Ishikawa (cell line): ENCODE data around the gene SLC44A4.

Experiments
- CEBPB ChIP-seq: IDR thresholded peaks from 2 replicates; pipeline ENCODE4 v1.6.1; 2012
- CREB1 ChIP-seq: IDR thresholded peaks from 2 replicates; pipeline ENCODE4 v1.6.1; 2012; ENCODE audit warnings: low read depth
- EGR1 ChIP-seq: IDR thresholded peaks from 2 replicates; pipeline ENCODE4 v1.6.1; 2012
- EP300 ChIP-seq: IDR thresholded peaks from 2 replicates; pipeline ENCODE4 v1.6.1; 2012; ENCODE audit warnings: borderline replicate concordance
- FOXM1 ChIP-seq: IDR thresholded peaks from 2 replicates; pipeline ENCODE4 v1.6.1; 2012; ENCODE audit warnings: low read depth, borderline replicate concordance
- MAX ChIP-seq: IDR thresholded peaks from 2 replicates; pipeline ENCODE4 v1.6.1; 2012
- NFIC ChIP-seq: IDR thresholded peaks from 2 replicates; pipeline ENCODE4 v1.6.1; 2012
- RAD21 ChIP-seq: IDR thresholded peaks from 2 replicates; pipeline ENCODE4 v1.6.1; 2012; ENCODE audit warnings: low read depth
- REST ChIP-seq: IDR thresholded peaks from 2 replicates; pipeline ENCODE4 v1.6.1; 2012; ENCODE audit warnings: low read depth, mild to moderate bottlenecking
- TAF1 ChIP-seq: IDR thresholded peaks from 2 replicates; pipeline ENCODE4 v1.6.1; 2012; ENCODE audit warnings: low read depth, mild to moderate bottlenecking
- TCF12 ChIP-seq: IDR thresholded peaks from 2 replicates; pipeline ENCODE4 v1.6.1; 2012; ENCODE audit warnings: low read depth
- TEAD4 ChIP-seq: IDR thresholded peaks from 2 replicates; pipeline ENCODE4 v1.6.1; 2012
- USF1 ChIP-seq: IDR thresholded peaks from 2 replicates; pipeline ENCODE4 v1.6.1; 2012
- YY1 ChIP-seq: IDR thresholded peaks from 2 replicates; pipeline ENCODE4 v1.6.1; 2012; ENCODE audit warnings: low read depth
- ZBTB7A ChIP-seq: IDR thresholded peaks from 2 replicates; pipeline ENCODE4 v1.6.1; 2012; ENCODE audit warnings: low read depth

SLC44A4 gene

GRCh38 chr6:31919624-31920303 is 41.0 kb upstream of the SLC44A4 start:
- TF ChIP-seq TAF1 (no peak), TEAD4 (no peak)

- TF ChIP-seq FOXM1 (no peak), NFIC (no peak), MAX (no peak), REST (no peak), TEAD4 (no peak), TCF12 (no peak), RAD21 (no peak), ZBTB7A (no peak), CREB1 (no peak), TAF1 (no peak), USF1 (no peak), YY1 (no peak)
Measured at GRCh38 chr6:31918069-31918720, 39.4 kb upstream of the SLC44A4 start.

GRCh38 chr6:31915756-31916155 is 37.0 kb upstream of the SLC44A4 start:
- no peak for TF ChIP-seq FOXM1
- no peak for TF ChIP-seq CREB1
- TF ChIP-seq TAF1, result no peak
- no peak for TF ChIP-seq TEAD4
- no peak for TF ChIP-seq USF1

GRCh38 chr6:31915351-31915750 is 36.6 kb upstream of the SLC44A4 start:
- TF ChIP-seq ZBTB7A, result no peak
- TF ChIP-seq MAX, result no peak

GRCh38 chr6:31911826-31912585 is 33.2 kb upstream of the SLC44A4 start:
- TF ChIP-seq TEAD4 (no peak), YY1 (no peak), FOXM1 (no peak), USF1 (no peak), EP300 (no peak), ZBTB7A (no peak), EGR1 (no peak), TCF12 (no peak)

GRCh38 chr6:31908791-31909190 is 30.0 kb upstream of the SLC44A4 start:
- TF ChIP-seq CREB1, result no peak
- TF ChIP-seq TEAD4, result no peak

- TF ChIP-seq ZBTB7A (no peak), TEAD4 (no peak), TCF12 (no peak), CEBPB (peak; percentile 90), NFIC (no peak), REST (no peak), YY1 (no peak), USF1 (no peak)
Measured at GRCh38 chr6:31907158-31907813, 28.5 kb upstream of the SLC44A4 start.
